K562 (cell line): ENCODE data around the gene SMC5. TPM values are rescaled to one million over a fixed set of nuclear protein-coding genes. Genes with fewer than 3 reads are reported as not detected.

Experiments
- DPF2 ChIP-seq: fragments of 450-650 bp; IDR thresholded peaks from 2 replicates; pipeline ENCODE4 v1.6.1; 2016
- L3MBTL2 ChIP-seq: fragments of 450-650 bp; IDR thresholded peaks from 2 replicates; pipeline ENCODE4 v1.6.1; 2016; ENCODE audit warnings: mild to moderate bottlenecking, moderate library complexity
- MGA ChIP-seq: fragments of 450-650 bp; IDR thresholded peaks from 2 replicates; pipeline ENCODE4 v1.6.1; 2016; ENCODE audit warnings: mild to moderate bottlenecking, moderate library complexity
- NFRKB ChIP-seq: fragments of 450-650 bp; IDR thresholded peaks from 2 replicates; pipeline ENCODE4 v1.6.1; 2016; ENCODE audit warnings: low read depth
- TEAD4 ChIP-seq, 2 experiments: sonication (generic) in 1 of 2; formaldehyde crosslinking in 1 of 2; IDR thresholded peaks; 2 replicates each; pipeline versions ENCODE4 v1.6.1 to v1.8.0; 2012 to 2022; ENCODE audit warnings: borderline replicate concordance in 1 of 2, inconsistent platforms in 1 of 2, low read length in 1 of 2, mild to moderate bottlenecking in 1 of 2, missing genetic modification reagents in 1 of 2
- VEZF1 ChIP-seq: fragments of 200-800 bp; sonication (Bioruptor generic); IDR thresholded peaks from 2 replicates; pipeline ENCODE4 v1.6.1; 2017; ENCODE audit warnings: missing genetic modification characterization, missing compliant biosample characterization
- ZNF282 ChIP-seq: sonication (generic); formaldehyde crosslinking; IDR thresholded peaks from 2 replicates; pipeline ENCODE4 v1.8.1; 2023; ENCODE audit warnings: missing genetic modification reagents
- ZNF592 ChIP-seq: fragments of 450-650 bp; IDR thresholded peaks from 2 replicates; pipeline ENCODE4 v1.6.1; 2017; ENCODE audit warnings: antibody characterized with exemption, mild to moderate bottlenecking
- polyA plus RNA-seq, 8 experiments: library from polyadenylated mRNA; depleted of rRNA in 4 of 8; stranded (reverse) in 5 of 8; unstranded in 3 of 8; fragments of >200 nt; fragmentation: Nextera tagmentation in 2 of 8; fragmentation: Illumina TruSeq in 1 of 8; extraction: Ambion mirVana in 2 of 8; extraction: Trizol in 1 of 8; gene quantifications; 2 replicates each; pipeline versions ENCODE4 v1.2.1 to v1.2.3, GENCODE V29; 2011 to 2014; ENCODE audit warnings: inconsistent platforms in 1 of 8, missing spikeins in 1 of 8
- total RNA-seq, 7 experiments: library from RNA; depleted of rRNA in 6 of 7; stranded (reverse); fragments of >200 nt in 6 of 7; fragmentation: Illumina TruSeq in 2 of 7; extraction: Trizol in 2 of 7; gene quantifications; 2 replicates each; pipeline versions ENCODE4 v1.2.1 to v1.2.3, GENCODE V29; 2011 to 2021; ENCODE audit warnings: low replicate concordance in 1 of 7

SMC5 gene
- total and polyA plus RNA-seq, 9 of the 15 experiments (the other 6 are each of a cell fraction or from before 2014, with no cell fraction given), result 3.5 to 43.2 (median 21.4) TPM

- peak; percentile 94 for TF ChIP-seq MGA
- peak; percentile 74; the same call in 1 of the 2 replicates for TF ChIP-seq ZNF592
- TF ChIP-seq DPF2, result 0 out of 2 replicates have a peak, but pooled peaks have one; percentile 5
- peak; percentile 75 for TF ChIP-seq L3MBTL2
- TF ChIP-seq NFRKB, result 0 out of 2 replicates have a peak, but pooled peaks have one; percentile 21
- TF ChIP-seq VEZF1, result no peak
- no peak for TF ChIP-seq ZNF282
- TF ChIP-seq TEAD4 (IDR thresholded peaks at IDR 0.05; ENCODE audit: low read length), result 0 out of 2 replicates have a peak, but pooled peaks have one; percentile 16
- no peak for TF ChIP-seq TEAD4 (CRISPR knock-in tag; IDR thresholded peaks at IDR 0.05; ENCODE audit: borderline replicate concordance)
Measured at GRCh38 chr9:70257991-70258691, 637 bp upstream of the SMC5 start (continued).
